SK-N-SH treated with all-trans-retinoic acid at 6 μM for 48 hours (cell line): Measurements from ENCODE around the gene ARHGEF1.

Experiments
- ATAC-seq: fragments of 200-7000 bp; cut with Tn5 transposase; 3 replicates; pipeline ENCODE4 v1.9.1; 2020; ENCODE audit warnings: mild to moderate bottlenecking, moderate library complexity
- ARNTL ChIP-seq: fragments of 450-650 bp; formaldehyde crosslinking; IDR thresholded peaks from 2 replicates; pipeline ENCODE4 v1.5.0; 2020; ENCODE audit warnings: low read depth, mild to moderate bottlenecking, moderate library complexity, borderline replicate concordance
- BACH2 ChIP-seq: fragments of 250-450 bp; sonication (Bioruptor Pico); IDR thresholded peaks from 2 replicates; pipeline ENCODE4 v1.9.0; 2021; ENCODE audit warnings: mild to moderate bottlenecking, borderline replicate concordance
- CSDC2 ChIP-seq: fragments of 250-450 bp; sonication (Bioruptor Pico); IDR thresholded peaks from 2 replicates; pipeline ENCODE4 v1.5.0; 2020; ENCODE audit warnings: mild to moderate bottlenecking, moderate library complexity
- CSRNP3 ChIP-seq: fragments of 250-450 bp; sonication (Bioruptor Pico); IDR thresholded peaks from 2 replicates; pipeline ENCODE4 v1.5.1; 2021; ENCODE audit warnings: mild to moderate bottlenecking, moderate library complexity
- ESRRG ChIP-seq: fragments of 250-450 bp; sonication (Bioruptor Pico); IDR thresholded peaks from 2 replicates; pipeline ENCODE4 v1.6.1; 2021; ENCODE audit warnings: mild to moderate bottlenecking
- GLIS3 ChIP-seq: fragments of 250-450 bp; sonication (Bioruptor Pico); IDR thresholded peaks from 2 replicates; pipeline ENCODE4 v1.5.0; 2020; ENCODE audit warnings: mild to moderate bottlenecking, moderate library complexity
- ISL1 ChIP-seq: fragments of 250-450 bp; sonication (Bioruptor Pico); IDR thresholded peaks from 2 replicates; pipeline ENCODE4 v2.1.2; 2022; ENCODE audit warnings: mild to moderate bottlenecking, moderate library complexity
- OSR1 ChIP-seq: fragments of 250-450 bp; sonication (Bioruptor Pico); IDR thresholded peaks from 2 replicates; pipeline ENCODE4 v1.8.0; 2022; ENCODE audit warnings: moderate library complexity, mild to moderate bottlenecking, inconsistent platforms
- PATZ1 ChIP-seq: fragments of 250-450 bp; sonication (Bioruptor Pico); IDR thresholded peaks from 2 replicates; pipeline ENCODE4 v1.8.0; 2020; ENCODE audit warnings: mild to moderate bottlenecking, moderate library complexity, borderline replicate concordance
- POU6F1 ChIP-seq: fragments of 250-450 bp; sonication (Bioruptor Pico); IDR thresholded peaks from 2 replicates; pipeline ENCODE4 v1.8.0; 2021; ENCODE audit warnings: low read depth, mild to moderate bottlenecking, moderate library complexity, borderline replicate concordance
- PPARA ChIP-seq: fragments of 250-450 bp; sonication (Bioruptor Pico); IDR thresholded peaks from 2 replicates; pipeline ENCODE4 v1.5.0; 2020; ENCODE audit warnings: mild to moderate bottlenecking, borderline replicate concordance
- SNAI2 ChIP-seq: fragments of 250-450 bp; sonication (Bioruptor Pico); IDR thresholded peaks from 2 replicates; pipeline ENCODE4 v1.5.0; 2020; ENCODE audit warnings: mild to moderate bottlenecking, moderate library complexity
- TCF4 ChIP-seq: fragments of 250-450 bp; sonication (Bioruptor Pico); IDR thresholded peaks from 2 replicates; pipeline ENCODE4 v1.8.0; 2021; ENCODE audit warnings: mild to moderate bottlenecking, moderate library complexity, borderline replicate concordance
- TOX ChIP-seq: fragments of 250-450 bp; sonication (Bioruptor Pico); IDR thresholded peaks from 2 replicates; pipeline ENCODE4 v1.8.0; 2021; ENCODE audit warnings: mild to moderate bottlenecking, moderate library complexity, borderline replicate concordance
- TSHZ2 ChIP-seq: fragments of 250-450 bp; sonication (Bioruptor Pico); IDR thresholded peaks from 2 replicates; pipeline ENCODE4 v1.5.0; 2020; ENCODE audit warnings: mild to moderate bottlenecking, moderate library complexity
- ZC3H10 ChIP-seq: fragments of 250-450 bp; sonication (Bioruptor Pico); IDR thresholded peaks from 2 replicates; pipeline ENCODE4 v1.5.1; 2021; ENCODE audit warnings: mild to moderate bottlenecking, moderate library complexity
- ZFP3 ChIP-seq: fragments of 250-450 bp; sonication (Bioruptor Pico); IDR thresholded peaks from 2 replicates; pipeline ENCODE4 v1.5.0; 2020; ENCODE audit warnings: mild to moderate bottlenecking, moderate library complexity
- ZFP30 ChIP-seq: fragments of 450-650 bp; formaldehyde crosslinking; IDR thresholded peaks from 2 replicates; pipeline ENCODE4 v1.5.0; 2022; ENCODE audit warnings: mild to moderate bottlenecking, moderate library complexity
- ZNF565 ChIP-seq: fragments of 450-650 bp; formaldehyde crosslinking; conservative IDR thresholded peaks from 2 replicates; pipeline ENCODE4 v1.5.0; 2020; ENCODE audit warnings: low read depth, mild to moderate bottlenecking, moderate library complexity
- ZNF70 ChIP-seq: fragments of 450-650 bp; formaldehyde crosslinking; IDR thresholded peaks from 2 replicates; pipeline ENCODE4 v1.5.0; 2020; ENCODE audit warnings: mild to moderate bottlenecking, moderate library complexity

The ARHGEF1 gene

DNA sequence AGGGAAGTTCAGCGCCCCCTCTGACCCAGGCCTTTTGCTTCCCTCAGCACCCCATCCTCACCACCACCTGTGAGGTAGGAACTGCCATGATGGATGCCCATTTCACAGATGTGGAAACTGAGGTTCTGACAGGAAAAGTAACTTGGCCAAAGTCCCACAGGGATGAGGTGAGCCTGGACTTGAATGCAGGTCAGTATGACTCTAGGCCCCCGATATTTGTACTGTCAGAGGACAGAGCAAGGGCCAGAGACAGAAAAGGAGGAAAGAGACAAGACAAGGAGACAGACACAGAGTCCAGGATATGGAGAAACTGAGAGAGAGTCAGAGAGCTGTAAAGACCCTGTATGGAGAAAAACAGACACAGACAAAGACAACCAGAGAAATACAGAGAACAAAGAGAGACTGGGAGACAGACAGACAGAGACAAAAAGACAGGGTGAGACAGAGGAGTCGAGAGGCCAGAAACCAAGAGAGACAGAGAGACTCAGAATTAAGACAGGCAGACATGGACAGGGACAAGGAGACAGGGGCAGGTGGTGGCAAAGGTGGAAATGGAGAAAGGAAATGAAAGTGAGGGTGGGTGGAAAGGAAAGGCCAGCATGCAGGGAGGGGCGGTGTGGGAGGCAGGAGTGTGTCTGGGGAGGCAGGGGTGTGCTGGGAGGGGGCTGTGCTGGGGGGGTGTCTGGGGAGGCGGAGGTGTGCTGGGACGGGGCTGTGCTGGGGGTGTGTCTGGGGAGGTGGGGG is 40.2 kb downstream of the ARHGEF1 start:
- ATAC-seq, result no peak

DNA sequence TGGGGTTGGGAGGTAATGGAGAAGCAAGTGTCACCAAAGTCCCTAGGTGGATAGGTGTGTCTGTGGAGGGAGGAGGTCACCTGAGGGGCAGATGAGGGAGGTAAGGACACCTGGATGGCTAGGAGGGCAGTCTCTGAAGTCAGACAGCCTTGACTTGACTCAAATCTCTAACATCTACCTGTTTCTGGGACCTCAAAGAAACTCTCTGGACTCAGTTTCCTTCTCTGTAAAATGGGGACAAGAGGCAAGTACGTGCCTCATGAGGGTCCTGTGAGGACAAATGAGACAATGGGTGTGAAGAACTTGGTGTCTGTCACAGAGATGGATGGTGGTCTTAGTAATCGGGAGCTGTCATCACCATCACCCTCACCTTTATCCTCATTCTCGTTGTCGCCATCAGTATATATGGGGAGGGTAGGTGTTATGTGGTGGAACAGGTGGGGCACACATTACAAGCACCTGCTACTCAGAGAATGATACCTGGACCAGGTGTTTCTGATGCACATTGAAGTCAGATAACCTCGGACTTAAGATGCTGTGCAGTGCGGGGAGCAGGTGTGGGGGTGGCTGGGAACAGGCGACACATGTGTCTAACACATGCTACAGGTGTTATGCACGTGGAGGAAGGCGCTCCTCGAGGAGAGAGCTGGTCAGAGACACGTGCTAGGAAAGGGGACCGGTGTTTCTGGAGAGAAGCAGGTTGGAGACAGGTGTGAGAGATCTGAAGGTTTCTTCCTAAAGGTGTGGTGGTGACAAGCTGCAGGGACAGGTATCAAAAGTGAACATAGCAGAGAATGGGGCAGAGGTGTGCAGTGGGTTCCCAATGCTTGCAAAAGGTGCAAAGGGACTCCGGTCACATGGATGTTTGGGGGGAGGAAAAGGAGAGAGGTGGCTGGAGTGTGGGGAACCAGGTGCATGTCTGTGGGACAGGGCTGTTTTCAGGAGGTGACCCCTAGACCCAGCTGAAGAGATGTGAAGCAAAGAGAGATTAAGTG is 41.5 kb downstream of the ARHGEF1 start:
- no peak for ATAC-seq
- TF ChIP-seq ZFP30 (CRISPR knock-in tag), result no peak
- no peak for TF ChIP-seq GLIS3 (CRISPR knock-in tag)
- no peak for TF ChIP-seq ARNTL (CRISPR knock-in tag)
- no peak for TF ChIP-seq PPARA
- no peak for TF ChIP-seq TOX (CRISPR knock-in tag)
- no peak for TF ChIP-seq ZC3H10
- TF ChIP-seq, all 23 proteins: peak for 0

More for the DNA sequence above, 40.2 kb downstream of the ARHGEF1 start:
- TF ChIP-seq CSDC2, result no peak
- TF ChIP-seq GLIS3 (CRISPR knock-in tag), result no peak
- TF ChIP-seq ISL1, result no peak
- TF ChIP-seq ZNF565 (CRISPR knock-in tag), result no peak
- no peak for TF ChIP-seq CSRNP3
- no peak for TF ChIP-seq OSR1 (CRISPR knock-in tag)
- TF ChIP-seq ZFP30 (CRISPR knock-in tag), result no peak
- no peak for TF ChIP-seq ZFP3 (CRISPR knock-in tag)
- TF ChIP-seq ESRRG (CRISPR knock-in tag), result no peak
- TF ChIP-seq SNAI2, result no peak
- TF ChIP-seq POU6F1, result no peak
- no peak for TF ChIP-seq TCF4 (CRISPR knock-in tag)
- no peak for TF ChIP-seq ARNTL (CRISPR knock-in tag)
- no peak for TF ChIP-seq PATZ1 (CRISPR knock-in tag)
- no peak for TF ChIP-seq BACH2 (CRISPR knock-in tag)

DNA sequence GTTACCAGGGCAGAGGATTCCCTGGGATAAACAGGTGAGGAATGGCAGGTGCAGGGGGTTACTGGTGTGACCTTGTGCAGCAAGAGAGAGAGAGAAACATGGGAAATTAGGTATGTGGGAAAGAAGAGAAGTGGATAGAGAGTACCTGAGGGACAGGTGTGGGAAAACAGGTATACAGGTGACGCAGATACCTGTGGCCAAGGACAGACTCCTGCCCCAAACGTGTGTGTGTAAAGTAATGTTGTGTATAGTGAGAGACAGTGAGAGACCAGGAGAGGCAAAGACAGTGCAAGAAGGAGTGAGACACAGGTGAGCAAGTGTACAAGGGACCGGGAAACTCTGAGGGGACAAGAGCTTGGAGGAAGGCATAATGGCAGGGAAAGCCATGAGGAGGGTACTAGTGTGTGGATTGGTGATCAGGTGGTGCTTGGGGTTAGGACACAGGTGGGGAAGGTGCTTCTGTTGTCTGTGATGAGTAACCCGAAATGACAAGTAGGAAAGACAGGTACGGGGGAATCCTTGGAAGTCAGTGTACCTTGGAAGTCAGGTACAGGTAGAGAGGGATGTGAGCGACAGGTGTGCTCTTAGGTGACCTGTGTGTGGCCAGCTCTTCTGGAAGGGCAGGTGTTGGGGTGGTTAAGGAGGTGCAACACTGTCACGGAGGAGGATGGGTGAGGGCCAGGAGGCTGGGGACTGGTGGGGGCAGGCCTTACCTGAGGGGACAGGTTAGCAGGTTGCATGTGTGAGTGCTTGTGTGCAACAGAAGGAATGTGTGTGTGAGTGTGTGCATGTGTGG is 42.4 kb downstream of the ARHGEF1 start:
- no peak for ATAC-seq
- TF ChIP-seq GLIS3 (CRISPR knock-in tag), result no peak
- TF ChIP-seq SNAI2, result no peak
- TF ChIP-seq ISL1, result no peak
- no peak for TF ChIP-seq ZNF70
- no peak for TF ChIP-seq POU6F1
- no peak for TF ChIP-seq TSHZ2 (CRISPR knock-in tag)
- TF ChIP-seq ZNF565 (CRISPR knock-in tag), result no peak
- no peak for TF ChIP-seq ESRRG (CRISPR knock-in tag)
- no peak for TF ChIP-seq TOX (CRISPR knock-in tag)
- no peak for TF ChIP-seq CSDC2
- TF ChIP-seq CSRNP3, result no peak
- no peak for TF ChIP-seq OSR1 (CRISPR knock-in tag)
- TF ChIP-seq PATZ1 (CRISPR knock-in tag), result no peak
- no peak for TF ChIP-seq TCF4 (CRISPR knock-in tag)
